Neural cell (in vitro differentiated cells): ENCODE results near the gene LUZP1. TPM values are rescaled to one million over a fixed set of nuclear protein-coding genes. Genes with fewer than 3 reads are reported as not detected.

Experiments
- H2AFZ ChIP-seq: fragments of 200-600, 300-800 bp; sonication (generic), shearing (Covaris generic); 2 replicates; pipeline ENCODE4 v1.6.0; 2014; ENCODE audit warnings: low read depth, mild to moderate bottlenecking, antibody characterized with exemption, low read length, moderate library complexity
- H3F3A ChIP-seq: fragments of 200-600 bp; shearing (Covaris generic); 2 replicates; pipeline ENCODE4 v1.6.1; 2016; ENCODE audit warnings: mild to moderate bottlenecking, moderate library complexity, mixed read lengths, antibody characterized with exemption, low read length; ENCODE audit not compliant: insufficient read depth, poor library complexity, severe bottlenecking
- H3K27ac ChIP-seq: fragments of 200-600, 300-800 bp; sonication (generic), shearing (Covaris generic); 2 replicates; pipeline ENCODE4 v1.5.1; 2014; ENCODE audit warnings: mild to moderate bottlenecking, low read length, moderate library complexity
- H3K27me3 ChIP-seq: fragments of 300-800, 200-600 bp; sonication (generic), shearing (Covaris generic); 2 replicates; pipeline ENCODE4 v1.6.0; 2014; ENCODE audit warnings: mild to moderate bottlenecking, low read depth, low read length, moderate library complexity; ENCODE audit not compliant: insufficient read depth
- H3K36me3 ChIP-seq: fragments of 300-800, 200-600 bp; sonication (generic), shearing (Covaris generic); 2 replicates; pipeline ENCODE4 v1.5.1; 2014; ENCODE audit warnings: mild to moderate bottlenecking, antibody characterized with exemption, low read length, moderate library complexity; ENCODE audit not compliant: insufficient read depth
- H3K4me2 ChIP-seq: fragments of 300-800, 200-600 bp; sonication (generic), shearing (Covaris generic); 2 replicates; pipeline ENCODE4 v1.6.0; 2014; ENCODE audit warnings: mild to moderate bottlenecking, low read length
- H3K4me3 ChIP-seq: fragments of 300-800, 200-600 bp; sonication (generic), shearing (Covaris generic); 2 replicates; pipeline ENCODE4 v1.5.1; 2014; ENCODE audit warnings: mild to moderate bottlenecking, low read length, moderate library complexity
- H3K79me2 ChIP-seq: fragments of 200-600 bp; shearing (Covaris generic); replicated peaks from 2 replicates; pipeline ENCODE4 v1.6.0; 2014; ENCODE audit warnings: mild to moderate bottlenecking, low read length, moderate library complexity; ENCODE audit not compliant: insufficient read depth
- H3K9ac ChIP-seq: fragments of 300-800, 200-600 bp; sonication (generic), shearing (Covaris generic); 2 replicates; pipeline ENCODE4 v1.6.1; 2016; ENCODE audit warnings: mild to moderate bottlenecking, low read length, mixed read lengths
- H3K9me2 ChIP-seq: fragments of 200-600 bp; shearing (Covaris generic); 2 replicates; pipeline ENCODE4 v1.6.1; 2016; ENCODE audit warnings: mild to moderate bottlenecking, low read length, mixed read lengths; ENCODE audit not compliant: insufficient read depth
- H3K9me3 ChIP-seq: fragments of 200-600, 300-800 bp; sonication (generic), shearing (Covaris generic); 2 replicates; pipeline ENCODE4 v1.6.1; 2016; ENCODE audit warnings: mild to moderate bottlenecking, mixed run types, low read length, moderate library complexity, mixed read lengths
- H4K20me1 ChIP-seq: fragments of 200-600 bp; shearing (Covaris generic); 2 replicates; pipeline ENCODE4 v1.6.1; 2016; ENCODE audit warnings: mild to moderate bottlenecking, mixed run types; ENCODE audit not compliant: insufficient read depth
- EP300 ChIP-seq: fragments of 450-650 bp; conservative IDR thresholded peaks from 2 replicates; pipeline ENCODE4 v1.6.1; 2014; ENCODE audit warnings: antibody characterized with exemption, mild to moderate bottlenecking, moderate library complexity; ENCODE audit not compliant: poor library complexity, severe bottlenecking
- EZH2 ChIP-seq: fragments of 200-600, 300-800 bp; shearing (Covaris generic), sonication (generic); IDR thresholded peaks from 2 replicates; pipeline ENCODE4 v1.6.1; 2014; ENCODE audit warnings: antibody characterized with exemption, low read length, borderline replicate concordance, mild to moderate bottlenecking; ENCODE audit not compliant: insufficient read depth, poor library complexity, severe bottlenecking
- MXI1 ChIP-seq: fragments of 450-650 bp; conservative IDR thresholded peaks from 2 replicates; pipeline ENCODE4 v1.6.1; 2014; ENCODE audit warnings: antibody characterized with exemption, mild to moderate bottlenecking; ENCODE audit not compliant: poor library complexity, severe bottlenecking
- POLR2AphosphoS5 ChIP-seq: IDR thresholded peaks from 2 replicates; pipeline ENCODE4 v1.6.1; 2012
- RAD21 ChIP-seq: fragments of 450-650 bp; conservative IDR thresholded peaks from 2 replicates; pipeline ENCODE4 v1.6.1; 2014; ENCODE audit warnings: antibody characterized with exemption, mild to moderate bottlenecking, moderate library complexity
- SMC3 ChIP-seq: fragments of 450-650 bp; conservative IDR thresholded peaks from 2 replicates; pipeline ENCODE4 v1.6.1; 2014; ENCODE audit warnings: antibody characterized with exemption, mild to moderate bottlenecking, moderate library complexity; ENCODE audit not compliant: poor library complexity
- TAF1 ChIP-seq: IDR thresholded peaks from 2 replicates; pipeline ENCODE4 v1.6.1; 2012; ENCODE audit warnings: low read depth
- polyA plus RNA-seq: library from polyadenylated mRNA; depleted of rRNA; stranded (reverse); fragments of >200 nt; gene quantifications from 2 replicates; pipeline ENCODE4 v1.2.3, GENCODE V29; 2014
- TF ChIP-seq, protein P1 (sequence below): fragments of 450-650 bp; IDR thresholded peaks from 2 replicates; pipeline ENCODE4 v1.5.1; 2014; ENCODE audit warnings: antibody characterized with exemption, mild to moderate bottlenecking, moderate library complexity; ENCODE audit not compliant: poor library complexity, severe bottlenecking

The LUZP1 gene
- polyA plus RNA-seq, 1 donor from 2014 or later = 2.3 TPM

DNA sequence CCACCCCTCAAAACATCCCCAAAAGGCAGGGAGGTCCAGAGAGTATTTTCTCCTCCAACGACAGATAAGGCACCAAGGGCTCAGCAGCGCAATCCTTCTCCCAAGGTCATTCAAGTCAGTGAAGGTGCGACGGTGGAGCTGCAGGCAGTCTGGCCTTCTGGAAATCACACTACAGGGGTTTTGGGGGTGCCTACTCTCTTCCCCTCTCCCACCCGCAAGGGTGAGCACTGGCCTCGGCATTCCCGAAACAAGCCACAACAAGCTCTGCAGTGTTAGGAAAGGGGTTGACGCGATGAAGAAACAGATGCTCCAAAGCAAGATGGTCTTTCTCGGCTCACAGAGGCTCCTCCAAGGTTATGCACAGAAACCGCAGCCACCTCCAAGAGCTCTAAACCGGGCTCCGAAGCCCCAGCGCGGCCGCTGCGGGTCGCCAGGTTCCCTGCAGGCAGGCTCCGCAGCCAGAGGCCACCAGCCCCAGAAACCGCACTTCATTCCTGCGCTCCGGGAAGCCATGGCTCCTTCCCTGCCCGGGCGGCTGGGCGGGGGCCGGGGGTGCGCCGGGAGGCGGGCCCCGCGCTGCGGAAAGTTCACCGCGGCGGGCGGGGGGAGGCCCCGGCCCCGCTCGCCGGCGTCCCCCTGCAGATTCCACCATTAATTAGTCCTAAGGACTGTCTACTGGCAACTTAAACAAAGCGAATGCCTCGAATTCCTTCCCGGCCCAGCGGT lies 1.1 kb downstream of the LUZP1 start:
- H3F3A ChIP-seq = peaks cover 8% of the 10 kb centered on the region
- H4K20me1 ChIP-seq = no peaks in the 10 kb centered on the region
- peak overlapping the region; percentile 75 for H3K9ac ChIP-seq
- peak; percentile 55 for TF ChIP-seq POLR2AphosphoS5
- TF ChIP-seq RAD21 = peak; percentile 28
- peak; percentile 56 for TF ChIP-seq MXI1
- TF ChIP-seq TAF1 = peak; percentile 25
- TF ChIP-seq SMC3 = no peak
- TF ChIP-seq, protein P1, sequence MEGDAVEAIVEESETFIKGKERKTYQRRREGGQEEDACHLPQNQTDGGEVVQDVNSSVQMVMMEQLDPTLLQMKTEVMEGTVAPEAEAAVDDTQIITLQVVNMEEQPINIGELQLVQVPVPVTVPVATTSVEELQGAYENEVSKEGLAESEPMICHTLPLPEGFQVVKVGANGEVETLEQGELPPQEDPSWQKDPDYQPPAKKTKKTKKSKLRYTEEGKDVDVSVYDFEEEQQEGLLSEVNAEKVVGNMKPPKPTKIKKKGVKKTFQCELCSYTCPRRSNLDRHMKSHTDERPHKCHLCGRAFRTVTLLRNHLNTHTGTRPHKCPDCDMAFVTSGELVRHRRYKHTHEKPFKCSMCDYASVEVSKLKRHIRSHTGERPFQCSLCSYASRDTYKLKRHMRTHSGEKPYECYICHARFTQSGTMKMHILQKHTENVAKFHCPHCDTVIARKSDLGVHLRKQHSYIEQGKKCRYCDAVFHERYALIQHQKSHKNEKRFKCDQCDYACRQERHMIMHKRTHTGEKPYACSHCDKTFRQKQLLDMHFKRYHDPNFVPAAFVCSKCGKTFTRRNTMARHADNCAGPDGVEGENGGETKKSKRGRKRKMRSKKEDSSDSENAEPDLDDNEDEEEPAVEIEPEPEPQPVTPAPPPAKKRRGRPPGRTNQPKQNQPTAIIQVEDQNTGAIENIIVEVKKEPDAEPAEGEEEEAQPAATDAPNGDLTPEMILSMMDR = peak; percentile 11
- H2AFZ ChIP-seq = peak overlapping the region; percentile 59
- peak overlapping the region; percentile 75 for H3K27ac ChIP-seq
- no peaks in the 10 kb centered on the region for H3K9me3 ChIP-seq
- H3K36me3 ChIP-seq = no peaks in the 10 kb centered on the region
- H3K4me3 ChIP-seq = peak overlapping the region; percentile 94
- peak overlapping the region; percentile 72 for H3K4me2 ChIP-seq
- H3K9me2 ChIP-seq = no peaks in the 10 kb centered on the region
- H3K27me3 ChIP-seq = no peaks in the 10 kb centered on the region
- peaks cover 40% of the 10 kb centered on the region for H3K79me2 ChIP-seq

DNA sequence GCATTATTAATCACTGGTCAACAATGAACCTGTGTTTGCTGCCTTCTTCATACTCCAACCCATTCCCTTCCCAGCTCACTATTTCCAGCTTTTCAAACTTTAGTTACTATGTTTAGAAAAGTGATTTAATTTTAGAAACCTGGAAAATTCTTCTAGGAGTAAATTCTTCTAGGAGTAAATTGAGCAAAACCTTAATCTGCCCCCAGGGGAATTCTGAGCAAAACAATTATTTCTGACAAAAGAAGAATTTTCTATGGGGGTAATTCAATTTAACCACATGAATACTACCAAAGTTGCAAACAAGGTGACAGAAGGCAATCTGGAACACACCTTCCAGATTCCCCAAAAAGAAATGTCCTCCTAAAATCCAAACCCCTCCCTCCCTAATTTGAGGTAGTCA lies 1.8 kb downstream of the LUZP1 start:
- TF ChIP-seq EZH2 = no peak

DNA sequence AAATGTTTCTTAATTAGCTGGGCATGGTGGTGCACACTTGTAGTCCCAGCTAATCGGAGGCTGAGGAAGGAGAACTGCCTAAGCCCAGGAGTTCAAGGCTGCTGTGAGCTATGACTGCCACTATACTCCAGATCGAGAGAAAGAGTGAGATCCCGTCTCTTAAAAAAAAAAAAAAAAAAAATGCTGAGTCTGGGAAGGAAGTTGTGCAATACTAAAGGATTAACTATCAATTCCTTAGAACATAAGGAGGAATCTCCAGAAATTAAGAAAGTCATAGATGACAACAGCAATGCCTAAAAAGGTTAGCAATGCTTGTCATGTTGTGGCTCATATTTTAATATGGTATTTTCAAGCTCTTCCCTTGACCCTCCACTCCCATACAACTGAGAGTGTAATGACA lies 5.3 kb downstream of the LUZP1 start:
- Histone ChIP-seq H3K27me3 (no peaks in the 10 kb centered on the region), H3K9ac (no peak overlapping the region), H3K4me3 (no peak overlapping the region), H3K9me3 (no peaks in the 10 kb centered on the region), H3K27ac (no peak overlapping the region), H2AFZ (no peak overlapping the region), H3K36me3 (no peaks in the 10 kb centered on the region), H3K79me2 (peaks cover 69% of the 10 kb centered on the region), H3F3A (peaks cover 8% of the 10 kb centered on the region), H3K4me2 (no peak overlapping the region), H4K20me1 (no peaks in the 10 kb centered on the region), H3K9me2 (no peaks in the 10 kb centered on the region)
- TF ChIP-seq EP300 (no peak), POLR2AphosphoS5 (no peak)
- TF ChIP-seq, protein P1 = no peak

More for the DNA sequence above, 1.8 kb downstream of the LUZP1 start:
- Histone ChIP-seq H3K4me3 (peak overlapping the region; percentile 94), H3K36me3 (no peaks in the 10 kb centered on the region), H3K79me2 (peaks cover 45% of the 10 kb centered on the region), H3F3A (peaks cover 8% of the 10 kb centered on the region), H3K27me3 (no peaks in the 10 kb centered on the region), H3K9ac (peak overlapping the region; percentile 75), H4K20me1 (no peaks in the 10 kb centered on the region), H3K4me2 (peak overlapping the region; percentile 72), H3K27ac (peak overlapping the region; percentile 75), H3K9me3 (no peaks in the 10 kb centered on the region), H2AFZ (peak overlapping the region; percentile 59), H3K9me2 (no peaks in the 10 kb centered on the region)
